Measurements from ENCODE around the gene DNAH14. TPM values are rescaled to one million over a fixed set of nuclear protein-coding genes. Genes with fewer than 3 reads are reported as not detected.
A peak's percentile ranks its signal among the peaks of the same experiment; 100 is the strongest.

DNAH14 gene
- total and polyA plus RNA-seq, 2 of the 13 experiments (the other 11 are each of a cell fraction or from before 2014, with no cell fraction given) = 4.5 to 27.5 TPM

DNA sequence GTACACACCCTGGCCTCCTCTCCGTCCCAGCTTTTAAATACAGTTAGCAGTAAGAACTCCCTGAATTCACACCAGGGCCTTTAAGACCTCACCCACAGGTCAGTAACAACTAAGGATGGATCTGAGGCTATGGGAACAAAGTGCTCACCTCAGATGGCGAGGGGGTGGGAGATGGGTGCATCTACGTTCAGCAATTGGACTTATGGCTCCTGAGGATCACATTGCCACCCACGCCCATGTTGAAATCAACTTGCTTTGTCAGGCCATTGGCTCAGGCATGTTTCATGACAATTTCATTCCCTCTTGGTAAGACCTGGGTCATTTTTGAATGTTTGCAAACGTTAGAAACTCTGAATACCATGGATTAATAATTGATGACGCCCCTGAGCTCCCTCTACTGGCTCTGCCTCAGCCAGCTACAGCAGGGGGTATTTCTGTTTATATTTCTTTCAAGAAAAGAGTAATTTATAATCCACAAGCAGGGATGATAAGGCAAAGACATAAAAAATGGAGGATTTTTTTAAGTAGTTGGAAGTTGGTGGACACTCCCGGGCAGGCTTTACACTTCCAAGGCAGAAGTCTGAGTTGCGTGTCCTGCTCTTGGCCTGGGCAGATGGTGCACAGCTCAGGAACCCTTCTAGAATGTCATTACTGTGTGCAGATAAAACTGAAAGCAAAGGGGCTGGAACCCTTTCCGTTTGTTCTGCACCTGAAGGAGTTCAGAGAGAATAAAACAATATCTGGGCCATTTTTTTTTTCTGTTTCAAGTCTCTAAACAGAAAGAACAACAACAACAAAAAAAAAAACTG, 512.0 kb downstream of the DNAH14 start (continued):
- TF ChIP-seq ARID4A (CRISPR knock-in tag; IDR thresholded peaks at IDR 0.05; ENCODE audit: borderline replicate concordance) (no peak), ZNF160 (CRISPR knock-in tag; IDR thresholded peaks at IDR 0.05) (no peak), ZNF136 (CRISPR knock-in tag; IDR thresholded peaks at IDR 0.05; ENCODE audit: low read depth) (no peak), HDAC2 (CRISPR knock-in tag; IDR thresholded peaks at IDR 0.05) (peak; percentile 37; the same call in 1 of the 2 replicates), ZNF619 (CRISPR knock-in tag; IDR thresholded peaks at IDR 0.05) (no peak), DNMT1 (CRISPR knock-in tag; IDR thresholded peaks at IDR 0.05) (no peak), HES4 (CRISPR knock-in tag; IDR thresholded peaks at IDR 0.05; ENCODE audit: borderline replicate concordance) (no peak), CEBPB (IDR thresholded peaks at IDR 0.05; ENCODE audit: borderline replicate concordance, low read depth, low read length) (peak; percentile 55; the same call in 1 of the 2 replicates), ZBTB26 (CRISPR knock-in tag; IDR thresholded peaks at IDR 0.05; ENCODE audit: borderline replicate concordance) (no peak), ZNF782 (CRISPR knock-in tag; IDR thresholded peaks at IDR 0.05; ENCODE audit: borderline replicate concordance) (no peak), MBNL3 (CRISPR knock-in tag; conservative IDR thresholded peaks at IDR 0.05) (no peak), ZMYM4 (CRISPR knock-in tag; IDR thresholded peaks at IDR 0.05) (peak; percentile 86), ZNF569 (CRISPR knock-in tag; IDR thresholded peaks at IDR 0.05; ENCODE audit: borderline replicate concordance) (no peak), ZNF577 (CRISPR knock-in tag; IDR thresholded peaks at IDR 0.05; ENCODE audit: borderline replicate concordance, low read depth) (no peak), PAWR (CRISPR knock-in tag; IDR thresholded peaks at IDR 0.05; ENCODE audit: borderline replicate concordance) (no peak), ZNF468 (CRISPR knock-in tag; IDR thresholded peaks at IDR 0.05) (no peak), ZNF414 (CRISPR knock-in tag; IDR thresholded peaks at IDR 0.05) (no peak)
- TF ChIP-seq, protein P1, sequence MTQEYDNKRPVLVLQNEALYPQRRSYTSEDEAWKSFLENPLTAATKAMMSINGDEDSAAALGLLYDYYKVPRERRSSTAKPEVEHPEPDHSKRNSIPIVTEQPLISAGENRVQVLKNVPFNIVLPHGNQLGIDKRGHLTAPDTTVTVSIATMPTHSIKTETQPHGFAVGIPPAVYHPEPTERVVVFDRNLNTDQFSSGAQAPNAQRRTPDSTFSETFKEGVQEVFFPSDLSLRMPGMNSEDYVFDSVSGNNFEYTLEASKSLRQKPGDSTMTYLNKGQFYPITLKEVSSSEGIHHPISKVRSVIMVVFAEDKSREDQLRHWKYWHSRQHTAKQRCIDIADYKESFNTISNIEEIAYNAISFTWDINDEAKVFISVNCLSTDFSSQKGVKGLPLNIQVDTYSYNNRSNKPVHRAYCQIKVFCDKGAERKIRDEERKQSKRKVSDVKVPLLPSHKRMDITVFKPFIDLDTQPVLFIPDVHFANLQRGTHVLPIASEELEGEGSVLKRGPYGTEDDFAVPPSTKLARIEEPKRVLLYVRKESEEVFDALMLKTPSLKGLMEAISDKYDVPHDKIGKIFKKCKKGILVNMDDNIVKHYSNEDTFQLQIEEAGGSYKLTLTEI (CRISPR knock-in tag; conservative IDR thresholded peaks at IDR 0.05) = no peak
- TF ChIP-seq, protein P2, sequence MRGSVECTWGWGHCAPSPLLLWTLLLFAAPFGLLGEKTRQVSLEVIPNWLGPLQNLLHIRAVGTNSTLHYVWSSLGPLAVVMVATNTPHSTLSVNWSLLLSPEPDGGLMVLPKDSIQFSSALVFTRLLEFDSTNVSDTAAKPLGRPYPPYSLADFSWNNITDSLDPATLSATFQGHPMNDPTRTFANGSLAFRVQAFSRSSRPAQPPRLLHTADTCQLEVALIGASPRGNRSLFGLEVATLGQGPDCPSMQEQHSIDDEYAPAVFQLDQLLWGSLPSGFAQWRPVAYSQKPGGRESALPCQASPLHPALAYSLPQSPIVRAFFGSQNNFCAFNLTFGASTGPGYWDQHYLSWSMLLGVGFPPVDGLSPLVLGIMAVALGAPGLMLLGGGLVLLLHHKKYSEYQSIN (CRISPR knock-in tag; IDR thresholded peaks at IDR 0.05; ENCODE audit: borderline replicate concordance) = no peak
